Measurements from ENCODE around the gene AOC2. TPM values are rescaled to one million over a fixed set of nuclear protein-coding genes. Genes with fewer than 3 reads are reported as not detected.
A peak's percentile ranks its signal among the peaks of the same experiment; 100 is the strongest.

The AOC2 gene
- 1.4 TPM for total RNA-seq (ENCODE audit: insufficient read depth, low replicate concordance)

- no peak for DNase-seq (ENCODE audit: low spot score)
These were observed at the start of gene AOC2 for GRCh38 chr17:42844271-42844670. Gene AOC2 (plus strand): TSS chr17:42844580. CDS start chr17:42844627, 47 bp downstream.

- DNase-seq (ENCODE audit: low spot score) = no peak
These were observed 49.3 kb upstream of the AOC2 start for GRCh38 chr17:42795061-42795460.

- no peak for DNase-seq (ENCODE audit: low spot score)
These were observed 48.9 kb upstream of the AOC2 start for GRCh38 chr17:42795465-42795864.

- no peak for DNase-seq (ENCODE audit: low spot score)
These were observed 48.2 kb upstream of the AOC2 start for GRCh38 chr17:42796066-42796758.

GRCh38 chr17:42797067-42798007 lies 47.0 kb upstream of the AOC2 start:
- no peak for DNase-seq (ENCODE audit: low spot score)

GRCh38 chr17:42798011-42798382 lies 46.4 kb upstream of the AOC2 start:
- no peak for DNase-seq (ENCODE audit: low spot score)

GRCh38 chr17:42798383-42799380 lies 45.7 kb upstream of the AOC2 start, which contains the start of the genes CNTD1 and COA3:
Gene CNTD1 (plus strand): TSS chr17:42798861. CDS start chr17:42799068, 207 bp downstream.
Gene COA3 (minus strand): TSS chr17:42798704. CDS start chr17:42798681, 23 bp downstream.
- peak; percentile 89 for DNase-seq (ENCODE audit: low spot score)

- no peak for DNase-seq (ENCODE audit: low spot score)
These were observed 41.1 kb upstream of the AOC2 start for GRCh38 chr17:42803074-42803883.

GRCh38 chr17:42804918-42805367 lies 39.4 kb upstream of the AOC2 start:
- no peak for DNase-seq (ENCODE audit: low spot score)

- no peak for DNase-seq (ENCODE audit: low spot score)
These were observed 38.1 kb upstream of the AOC2 start for GRCh38 chr17:42806249-42806648.

GRCh38 chr17:42809250-42809649 lies 35.1 kb upstream of the AOC2 start:
- DNase-seq (ENCODE audit: low spot score) = no peak

GRCh38 chr17:42814633-42815399 lies 29.6 kb upstream of the AOC2 start:
- no peak for DNase-seq (ENCODE audit: low spot score)

- DNase-seq (ENCODE audit: low spot score) = no peak
These were observed 26.5 kb upstream of the AOC2 start for GRCh38 chr17:42817866-42818265.

- DNase-seq (ENCODE audit: low spot score) = peak; percentile 69
These were observed 26.0 kb upstream of the AOC2 start for GRCh38 chr17:42818379-42818778.

GRCh38 chr17:42819939-42820535 lies 24.3 kb upstream of the AOC2 start:
- no peak for DNase-seq (ENCODE audit: low spot score)

- no peak for DNase-seq (ENCODE audit: low spot score)
These were observed 23.2 kb upstream of the AOC2 start for GRCh38 chr17:42821176-42821575.

- DNase-seq (ENCODE audit: low spot score) = no peak
These were observed 16.9 kb upstream of the AOC2 start for GRCh38 chr17:42827472-42827871.

GRCh38 chr17:42830971-42831370 lies 13.4 kb upstream of the AOC2 start:
- DNase-seq (ENCODE audit: low spot score) = no peak
